Gastroesophageal sphincter (tissue), 3 donors: ENCODE data around the gene C1orf21.

ENCODE experiments used
- POLR2A ChIP-seq, 2 donors: fragments of 450-650 bp; IDR thresholded peaks; one replicate each; pipeline ENCODE4 v1.6.1; 2017; ENCODE audit warnings: antibody characterized with exemption in 2 of 2, mild to moderate bottlenecking in 2 of 2, moderate library complexity in 1 of 2
- TF ChIP-seq, protein P1 (sequence below), 4 experiments: fragments of 200-600 bp in 2 of 4; fragments of 450-650 bp in 2 of 4; sonication (generic) in 1 of 4; IDR thresholded peaks; one replicate each; pipeline ENCODE4 v1.5.1; 2017 to 2019; ENCODE audit warnings: antibody characterized with exemption in 4 of 4, mild to moderate bottlenecking in 2 of 4, moderate library complexity in 2 of 4

DNA sequence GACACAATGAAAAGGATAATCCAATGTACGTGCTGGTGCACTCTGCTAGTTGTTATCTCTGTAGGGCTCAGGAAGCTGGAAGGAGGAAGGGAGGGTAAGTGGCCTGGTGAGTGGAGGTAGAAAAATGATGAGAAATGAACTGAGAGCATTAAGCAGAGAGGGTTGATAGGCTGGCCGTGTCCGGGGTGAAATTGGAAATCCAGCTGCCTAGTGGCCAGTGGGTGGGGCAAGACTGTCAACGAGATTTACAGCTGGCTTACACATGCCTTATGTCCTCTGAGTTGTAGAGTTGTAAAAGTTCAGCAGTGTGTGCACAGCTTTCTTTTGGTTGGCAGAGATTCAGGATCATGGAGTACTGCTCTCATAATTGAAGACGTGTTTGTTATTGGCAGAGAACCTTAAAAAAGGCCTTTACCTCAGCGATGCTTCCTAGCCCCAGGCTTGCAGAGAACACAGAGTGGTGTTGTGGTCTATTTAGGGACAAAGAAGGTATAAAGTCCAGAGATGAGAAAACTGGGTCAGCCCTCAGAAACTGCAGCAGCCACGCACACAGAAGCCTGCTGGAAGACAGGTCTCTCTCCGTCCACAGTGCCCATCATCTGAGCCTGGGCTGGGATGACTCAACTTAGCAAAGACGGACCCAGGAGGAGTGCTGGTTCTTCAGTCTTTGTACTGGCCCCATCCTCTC is 235.5 kb downstream of the C1orf21 start:
- TF ChIP-seq, protein P1, sequence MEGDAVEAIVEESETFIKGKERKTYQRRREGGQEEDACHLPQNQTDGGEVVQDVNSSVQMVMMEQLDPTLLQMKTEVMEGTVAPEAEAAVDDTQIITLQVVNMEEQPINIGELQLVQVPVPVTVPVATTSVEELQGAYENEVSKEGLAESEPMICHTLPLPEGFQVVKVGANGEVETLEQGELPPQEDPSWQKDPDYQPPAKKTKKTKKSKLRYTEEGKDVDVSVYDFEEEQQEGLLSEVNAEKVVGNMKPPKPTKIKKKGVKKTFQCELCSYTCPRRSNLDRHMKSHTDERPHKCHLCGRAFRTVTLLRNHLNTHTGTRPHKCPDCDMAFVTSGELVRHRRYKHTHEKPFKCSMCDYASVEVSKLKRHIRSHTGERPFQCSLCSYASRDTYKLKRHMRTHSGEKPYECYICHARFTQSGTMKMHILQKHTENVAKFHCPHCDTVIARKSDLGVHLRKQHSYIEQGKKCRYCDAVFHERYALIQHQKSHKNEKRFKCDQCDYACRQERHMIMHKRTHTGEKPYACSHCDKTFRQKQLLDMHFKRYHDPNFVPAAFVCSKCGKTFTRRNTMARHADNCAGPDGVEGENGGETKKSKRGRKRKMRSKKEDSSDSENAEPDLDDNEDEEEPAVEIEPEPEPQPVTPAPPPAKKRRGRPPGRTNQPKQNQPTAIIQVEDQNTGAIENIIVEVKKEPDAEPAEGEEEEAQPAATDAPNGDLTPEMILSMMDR (IDR thresholded peaks at IDR 0.05) = no peak
- peak; percentile 14 to 17 for TF ChIP-seq POLR2A (IDR thresholded peaks at IDR 0.05)
